Stimulated activated memory B cell treated with anti-CD40 and anti-IgM and Interleukin-4, amounts not matched to agents 10 μg/mL and 1 μg/mL and 100 μg/mL, for 72 hours (primary cell): ENCODE results near the gene ANO2.
"Not testable (repeated sequence)": the region's sequence is repeated elsewhere in the genome, so short reads cannot be mapped to it uniquely, and the experiment has no call there.

Experiments
- ATAC-seq: fragments of 150-1000 bp; cut with Tn5 transposase; 2 replicates; pipeline ENCODE4 v1.10.0; 2021
- H3K27ac Mint-ChIP-seq: one replicate; pipeline ENCODE4 v1.8.0; 2022; ENCODE audit warnings: mild to moderate bottlenecking, mixed read lengths
- H3K27me3 Mint-ChIP-seq: one replicate; pipeline ENCODE4 v1.8.0; 2022; ENCODE audit warnings: mixed read lengths
- H3K36me3 Mint-ChIP-seq: one replicate; pipeline ENCODE4 v1.8.0; 2022; ENCODE audit warnings: mixed read lengths
- H3K4me1 Mint-ChIP-seq: one replicate; pipeline ENCODE4 v1.8.0; 2022; ENCODE audit warnings: mixed read lengths
- H3K4me3 Mint-ChIP-seq: one replicate; pipeline ENCODE4 v1.8.0; 2022; ENCODE audit warnings: mild to moderate bottlenecking, moderate library complexity, mixed read lengths
- H3K9me3 Mint-ChIP-seq: one replicate; pipeline ENCODE4 v1.8.0; 2022; ENCODE audit warnings: mixed read lengths

ANO2 gene

GRCh38 chr12:5865397-5865796, 79.7 kb downstream of the ANO2 start:
- ATAC-seq, result no peak
- Mint-ChIP-seq H3K4me1 (no peaks in the 10 kb centered on the region), H3K27me3 (no peaks in the 10 kb centered on the region), H3K36me3 (no peaks in the 10 kb centered on the region), H3K27ac (no peak overlapping the region), H3K4me3 (no peak overlapping the region), H3K9me3 (no peaks in the 10 kb centered on the region)

- Mint-ChIP-seq H3K9me3 (no peaks in the 10 kb centered on the region), H3K4me1 (no peaks in the 10 kb centered on the region), H3K27ac (no peak overlapping the region), H3K27me3 (no peaks in the 10 kb centered on the region), H3K36me3 (no peaks in the 10 kb centered on the region), H3K4me3 (no peak overlapping the region)
- no peak for ATAC-seq
Measured at GRCh38 chr12:5864972-5865371, 80.1 kb downstream of the ANO2 start.

- Mint-ChIP-seq H3K4me3 (no peak overlapping the region), H3K9me3 (no peaks in the 10 kb centered on the region)
- ATAC-seq, result no peak
Measured at GRCh38 chr12:5864301-5864700, 80.8 kb downstream of the ANO2 start.

GRCh38 chr12:5861416-5861815, 83.6 kb downstream of the ANO2 start:
- no peak for ATAC-seq
- no peak overlapping the region for H3K27ac Mint-ChIP-seq
- no peak overlapping the region for H3K4me3 Mint-ChIP-seq
- H3K9me3 Mint-ChIP-seq, result no peaks in the 10 kb centered on the region
- H3K4me1 Mint-ChIP-seq, result no peaks in the 10 kb centered on the region
- H3K27me3 Mint-ChIP-seq, result no peaks in the 10 kb centered on the region
- H3K36me3 Mint-ChIP-seq, result no peaks in the 10 kb centered on the region

More at GRCh38 chr12:5864301-5864700, 80.8 kb downstream of the ANO2 start:
- H3K27ac Mint-ChIP-seq, result no peak overlapping the region
- H3K4me1 Mint-ChIP-seq, result no peaks in the 10 kb centered on the region
- no peaks in the 10 kb centered on the region for H3K36me3 Mint-ChIP-seq
- H3K27me3 Mint-ChIP-seq, result no peaks in the 10 kb centered on the region

GRCh38 chr12:5856692-5857091, 88.4 kb downstream of the ANO2 start:
- Mint-ChIP-seq H3K9me3 (no peaks in the 10 kb centered on the region), H3K27ac (no peak overlapping the region), H3K4me1 (no peaks in the 10 kb centered on the region), H3K27me3 (no peaks in the 10 kb centered on the region), H3K4me3 (no peak overlapping the region), H3K36me3 (no peaks in the 10 kb centered on the region)
- no peak for ATAC-seq

GRCh38 chr12:5846950-5847349, 98.1 kb downstream of the ANO2 start:
- no peak for ATAC-seq
- peaks cover 2% of the 10 kb centered on the region for H3K9me3 Mint-ChIP-seq
- no peak overlapping the region for H3K27ac Mint-ChIP-seq
- H3K36me3 Mint-ChIP-seq, result no peaks in the 10 kb centered on the region
- H3K27me3 Mint-ChIP-seq, result peaks cover 9% of the 10 kb centered on the region
- no peak overlapping the region for H3K4me3 Mint-ChIP-seq
- no peaks in the 10 kb centered on the region for H3K4me1 Mint-ChIP-seq

GRCh38 chr12:5840944-5841343, 104.1 kb downstream of the ANO2 start:
- no peak overlapping the region for H3K4me3 Mint-ChIP-seq
- no peaks in the 10 kb centered on the region for H3K4me1 Mint-ChIP-seq
- H3K9me3 Mint-ChIP-seq, result no peaks in the 10 kb centered on the region
- no peak overlapping the region for H3K27ac Mint-ChIP-seq
- no peak for ATAC-seq
- peaks cover 18% of the 10 kb centered on the region for H3K27me3 Mint-ChIP-seq
- no peaks in the 10 kb centered on the region for H3K36me3 Mint-ChIP-seq

- no peaks in the 10 kb centered on the region for H3K27me3 Mint-ChIP-seq
- ATAC-seq, result no peak
- H3K36me3 Mint-ChIP-seq, result no peaks in the 10 kb centered on the region
Measured at GRCh38 chr12:5830111-5830510, 114.9 kb downstream of the ANO2 start.

GRCh38 chr12:5827591-5827990, 117.5 kb downstream of the ANO2 start:
- H3K27ac Mint-ChIP-seq, result no peak overlapping the region
- no peaks in the 10 kb centered on the region for H3K27me3 Mint-ChIP-seq
- ATAC-seq, result no peak
- no peaks in the 10 kb centered on the region for H3K4me1 Mint-ChIP-seq
- H3K36me3 Mint-ChIP-seq, result no peaks in the 10 kb centered on the region
- peaks cover 8% of the 10 kb centered on the region for H3K9me3 Mint-ChIP-seq
- H3K4me3 Mint-ChIP-seq, result no peak overlapping the region

More at GRCh38 chr12:5830111-5830510, 114.9 kb downstream of the ANO2 start:
- Mint-ChIP-seq H3K4me3 (no peak overlapping the region), H3K9me3 (peaks cover 2% of the 10 kb centered on the region), H3K4me1 (no peaks in the 10 kb centered on the region), H3K27ac (no peak overlapping the region)

- peaks cover 11% of the 10 kb centered on the region for H3K9me3 Mint-ChIP-seq
- H3K4me1 Mint-ChIP-seq, H3K27me3 Mint-ChIP-seq, H3K27ac Mint-ChIP-seq, ATAC-seq, H3K4me3 Mint-ChIP-seq, H3K36me3 Mint-ChIP-seq: not testable (repeated sequence)
Measured at GRCh38 chr12:5825761-5826160, 119.3 kb downstream of the ANO2 start.

GRCh38 chr12:5818877-5819276, 126.2 kb downstream of the ANO2 start:
- not testable (repeated sequence) for H3K4me3 Mint-ChIP-seq, H3K36me3 Mint-ChIP-seq, H3K27ac Mint-ChIP-seq, ATAC-seq, H3K4me1 Mint-ChIP-seq
- H3K27me3 Mint-ChIP-seq, result peaks cover 14% of the 10 kb centered on the region
- peaks cover 16% of the 10 kb centered on the region for H3K9me3 Mint-ChIP-seq

- ATAC-seq, result no peak
- H3K27ac Mint-ChIP-seq, result no peak overlapping the region
- no peaks in the 10 kb centered on the region for H3K4me1 Mint-ChIP-seq
Measured at GRCh38 chr12:5817246-5817645, 127.8 kb downstream of the ANO2 start.

GRCh38 chr12:5809586-5809985, 135.5 kb downstream of the ANO2 start:
- Mint-ChIP-seq H3K27me3 (no peaks in the 10 kb centered on the region), H3K4me1 (no peaks in the 10 kb centered on the region), H3K27ac (no peak overlapping the region), H3K4me3 (no peak overlapping the region), H3K36me3 (no peaks in the 10 kb centered on the region), H3K9me3 (peaks cover 9% of the 10 kb centered on the region)
- ATAC-seq, result no peak

More at GRCh38 chr12:5817246-5817645, 127.8 kb downstream of the ANO2 start:
- Mint-ChIP-seq H3K4me3 (no peak overlapping the region), H3K9me3 (peaks cover 19% of the 10 kb centered on the region), H3K36me3 (no peaks in the 10 kb centered on the region), H3K27me3 (peaks cover 14% of the 10 kb centered on the region)

GRCh38 chr12:5808981-5809380, 136.1 kb downstream of the ANO2 start:
- no peak overlapping the region for H3K4me3 Mint-ChIP-seq
- no peak for ATAC-seq
- H3K4me1 Mint-ChIP-seq, result no peaks in the 10 kb centered on the region

GRCh38 chr12:5807514-5808219, 137.4 kb downstream of the ANO2 start:
- ATAC-seq, result no peak

More at GRCh38 chr12:5808981-5809380, 136.1 kb downstream of the ANO2 start:
- no peak overlapping the region for H3K27ac Mint-ChIP-seq
- H3K9me3 Mint-ChIP-seq, result peaks cover 9% of the 10 kb centered on the region
- H3K27me3 Mint-ChIP-seq, result no peaks in the 10 kb centered on the region
- no peaks in the 10 kb centered on the region for H3K36me3 Mint-ChIP-seq

GRCh38 chr12:5807090-5807414, 138.0 kb downstream of the ANO2 start:
- ATAC-seq, result no peak
- Mint-ChIP-seq H3K27me3 (no peaks in the 10 kb centered on the region), H3K4me3 (no peak overlapping the region)

More at GRCh38 chr12:5807514-5808219, 137.4 kb downstream of the ANO2 start:
- no peak overlapping the region for H3K27ac Mint-ChIP-seq
- H3K36me3 Mint-ChIP-seq, result no peaks in the 10 kb centered on the region
- no peaks in the 10 kb centered on the region for H3K4me1 Mint-ChIP-seq
- H3K9me3 Mint-ChIP-seq, result peaks cover 6% of the 10 kb centered on the region
- no peak overlapping the region for H3K4me3 Mint-ChIP-seq
- no peaks in the 10 kb centered on the region for H3K27me3 Mint-ChIP-seq

More at GRCh38 chr12:5807090-5807414, 138.0 kb downstream of the ANO2 start:
- H3K4me1 Mint-ChIP-seq, result no peaks in the 10 kb centered on the region
- H3K36me3 Mint-ChIP-seq, result no peaks in the 10 kb centered on the region
- H3K27ac Mint-ChIP-seq, result no peak overlapping the region
- peaks cover under 1% of the 10 kb centered on the region for H3K9me3 Mint-ChIP-seq
